A673 (cell line): ENCODE data around the gene NR1D1. TPM values are rescaled to one million over a fixed set of nuclear protein-coding genes. Genes with fewer than 3 reads are reported as not detected.

Experiments used
- BruUV-seq: library from RNA; stranded (reverse); fragments of 400-500 nt; replicated peaks from 2 replicates; lab custom pipeline; 2021; lab: Mats Ljungman, UMichigan
- CTCF ChIA-PET: fragments of 300-600 bp; sonication (Branson Sonifier 250); formaldehyde crosslinking; loops from one replicate; lab custom pipeline; 2022; ENCODE audit warnings: antibody characterized with exemption; lab: Charles Lee
- POLR2A ChIA-PET: fragments of 300-600 bp; sonication (Branson Sonifier 250); formaldehyde crosslinking; loops from one replicate; lab custom pipeline; 2022; ENCODE audit warnings: antibody characterized with exemption; ENCODE audit not compliant: low non-redundant PET; lab: Charles Lee
- DNase-seq: peaks from one replicate; pipeline ENCODE4 v3.0.0-alpha.2; 2015; ENCODE audit warnings: low spot score
- H3K27ac ChIP-seq: fragments of 200-600 bp; sonication (generic); 2 replicates; pipeline ENCODE4 v1.5.1; 2016; ENCODE audit warnings: mixed run types, low read depth, mild to moderate bottlenecking, mixed read lengths, antibody characterized with exemption, low read length; ENCODE audit not compliant: poor library complexity, severe bottlenecking
- H3K27me3 ChIP-seq: fragments of 200-600 bp; sonication (generic); replicated peaks from 2 replicates; pipeline ENCODE4 v1.6.1; 2017; ENCODE audit warnings: mixed run types, low read depth, mild to moderate bottlenecking, mixed read lengths, antibody characterized with exemption, low read length; ENCODE audit not compliant: insufficient read depth, poor library complexity
- H3K36me3 ChIP-seq: fragments of 200-600 bp; sonication (generic); 2 replicates; pipeline ENCODE4 v1.6.1; 2016; ENCODE audit warnings: mixed run types, mild to moderate bottlenecking, mixed read lengths, antibody characterized with exemption, low read length; ENCODE audit not compliant: insufficient read depth, poor library complexity, severe bottlenecking
- H3K4me1 ChIP-seq: fragments of 200-600 bp; sonication (generic); 2 replicates; pipeline ENCODE4 v1.6.1; 2017; ENCODE audit warnings: mixed run types, mild to moderate bottlenecking, mixed read lengths, antibody characterized with exemption, low read length; ENCODE audit not compliant: insufficient read depth, poor library complexity, severe bottlenecking
- H3K4me3 ChIP-seq: fragments of 200-600 bp; sonication (generic); 2 replicates; pipeline ENCODE4 v1.5.1; 2016; ENCODE audit warnings: low read depth, mixed run types, mild to moderate bottlenecking, mixed read lengths, low read length; ENCODE audit not compliant: poor library complexity, severe bottlenecking
- H3K9me3 ChIP-seq: fragments of 200-600 bp; sonication (generic); 2 replicates; pipeline ENCODE4 v1.6.1; 2016; ENCODE audit warnings: mixed run types, low read depth, mild to moderate bottlenecking, mixed read lengths, antibody characterized with exemption, low read length; ENCODE audit not compliant: poor library complexity, severe bottlenecking
- EZH2 ChIP-seq: fragments of 200-600 bp; sonication (generic); IDR thresholded peaks from 2 replicates; pipeline ENCODE4 v1.6.1; 2017; ENCODE audit warnings: borderline replicate concordance, low read depth, mild to moderate bottlenecking, mixed read lengths, antibody characterized with exemption, low read length; ENCODE audit not compliant: poor library complexity, severe bottlenecking
- intact Hi-C: fragments of 100-400 bp; cut with micrococcal nuclease; formaldehyde crosslinking; loops from one replicate; pipeline ENCODE4 v1.10.0; 2022; ENCODE audit not compliant: unreplicated experiment
- total RNA-seq: library from RNA; stranded (reverse); gene quantifications from 2 replicates; pipeline ENCODE4 v1.2.3, GENCODE V29; 2021
- TF ChIP-seq, protein P1 (sequence below): fragments of 300-800, 200-600 bp; sonication (generic); conservative IDR thresholded peaks from 2 replicates; pipeline ENCODE4 v1.5.1; 2017; ENCODE audit warnings: low read depth, mild to moderate bottlenecking, antibody characterized with exemption, low read length, moderate library complexity, mixed read lengths

Gene NR1D1
- total RNA-seq, 1 experiment from 2014 or later, result 2.6 TPM

DNA sequence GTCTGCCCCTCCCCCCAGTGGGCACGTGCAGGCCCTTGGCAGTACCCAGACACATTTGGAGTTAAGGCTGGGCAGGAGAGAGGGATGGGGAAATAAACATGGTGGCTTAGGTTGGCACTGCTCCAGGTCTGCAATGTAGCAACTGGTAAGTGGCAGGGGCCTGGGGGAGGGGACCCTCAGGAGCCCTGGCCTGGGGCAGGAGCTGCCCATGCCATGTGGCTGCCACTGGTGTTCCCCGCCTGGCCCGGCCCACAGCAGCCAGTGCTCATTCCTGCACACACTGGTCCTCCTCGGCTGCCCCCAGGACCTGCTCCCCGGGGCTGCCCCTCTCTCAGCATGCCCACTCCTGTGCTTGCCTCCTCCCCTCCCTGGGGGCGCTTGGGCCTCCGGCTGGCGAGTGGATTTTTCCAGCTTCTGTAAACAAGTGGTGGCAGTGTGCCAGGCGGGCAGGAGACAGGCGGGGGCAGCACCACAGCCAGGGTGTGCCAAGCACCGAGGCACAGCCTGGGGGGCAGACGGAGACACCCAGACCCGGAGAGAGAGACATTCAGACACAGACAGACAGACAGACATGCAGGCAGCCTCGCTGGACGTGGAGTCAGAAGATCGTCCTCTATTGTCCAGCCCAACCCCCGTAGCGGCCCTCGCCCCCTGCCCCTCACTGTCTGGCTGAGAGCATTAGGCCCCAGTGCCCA lies 28.2 kb downstream of the NR1D1 start:
- intact Hi-C loops, result no loop called here
- peak; percentile 61 for DNase-seq
- no peaks in the 10 kb centered on the region for H3K27me3 ChIP-seq
- no TSS peak for BruUV-seq
- H3K4me1 ChIP-seq, result peaks cover 52% of the 10 kb centered on the region
- TF ChIP-seq, protein P1, sequence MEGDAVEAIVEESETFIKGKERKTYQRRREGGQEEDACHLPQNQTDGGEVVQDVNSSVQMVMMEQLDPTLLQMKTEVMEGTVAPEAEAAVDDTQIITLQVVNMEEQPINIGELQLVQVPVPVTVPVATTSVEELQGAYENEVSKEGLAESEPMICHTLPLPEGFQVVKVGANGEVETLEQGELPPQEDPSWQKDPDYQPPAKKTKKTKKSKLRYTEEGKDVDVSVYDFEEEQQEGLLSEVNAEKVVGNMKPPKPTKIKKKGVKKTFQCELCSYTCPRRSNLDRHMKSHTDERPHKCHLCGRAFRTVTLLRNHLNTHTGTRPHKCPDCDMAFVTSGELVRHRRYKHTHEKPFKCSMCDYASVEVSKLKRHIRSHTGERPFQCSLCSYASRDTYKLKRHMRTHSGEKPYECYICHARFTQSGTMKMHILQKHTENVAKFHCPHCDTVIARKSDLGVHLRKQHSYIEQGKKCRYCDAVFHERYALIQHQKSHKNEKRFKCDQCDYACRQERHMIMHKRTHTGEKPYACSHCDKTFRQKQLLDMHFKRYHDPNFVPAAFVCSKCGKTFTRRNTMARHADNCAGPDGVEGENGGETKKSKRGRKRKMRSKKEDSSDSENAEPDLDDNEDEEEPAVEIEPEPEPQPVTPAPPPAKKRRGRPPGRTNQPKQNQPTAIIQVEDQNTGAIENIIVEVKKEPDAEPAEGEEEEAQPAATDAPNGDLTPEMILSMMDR, result no peak
- TF ChIP-seq EZH2, result no peak
- no peaks in the 10 kb centered on the region for H3K36me3 ChIP-seq
- H3K27ac ChIP-seq, result peak overlapping the region; percentile 54
- no peaks in the 10 kb centered on the region for H3K9me3 ChIP-seq
- POLR2A ChIA-PET, result no interaction called here
- no peak overlapping the region for H3K4me3 ChIP-seq
- CTCF ChIA-PET, result no interaction called here

DNA sequence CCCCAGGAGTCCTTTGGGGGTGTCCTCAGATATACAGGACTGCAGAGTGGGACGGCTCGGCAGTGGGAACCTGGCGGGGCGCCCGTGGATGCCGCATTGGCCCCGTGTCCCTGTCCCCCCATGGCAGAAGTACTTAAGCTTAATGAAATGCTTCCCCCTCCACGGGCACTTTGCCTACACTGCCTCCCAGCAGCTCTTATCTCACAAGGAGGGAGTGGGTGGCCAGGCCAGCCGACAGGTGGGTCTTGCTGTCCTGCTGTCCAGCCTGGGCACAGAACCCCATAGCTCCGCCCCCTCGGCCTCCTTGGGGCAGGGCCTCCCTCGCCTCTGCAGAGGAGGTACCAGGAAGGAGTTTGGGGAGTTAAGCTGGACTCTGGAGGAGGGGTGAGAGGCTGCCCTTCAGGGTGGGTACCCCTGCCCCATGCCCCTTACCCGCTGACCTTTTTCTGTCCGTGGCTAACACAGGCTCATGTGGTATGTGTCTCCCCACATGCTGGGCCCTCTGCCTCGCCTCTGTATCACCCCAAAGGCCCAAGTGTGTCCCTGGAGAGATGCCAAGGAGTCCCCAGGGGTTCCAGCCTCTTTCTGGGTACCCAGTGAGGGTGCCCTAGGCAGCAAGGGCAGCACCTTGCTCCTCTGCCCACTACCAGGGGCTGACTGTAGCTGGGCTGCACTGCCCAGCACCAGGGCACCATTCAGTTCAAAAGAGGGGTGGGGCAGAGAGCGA lies 28.9 kb downstream of the NR1D1 start:
- CTCF ChIA-PET, result no interaction called here

DNA sequence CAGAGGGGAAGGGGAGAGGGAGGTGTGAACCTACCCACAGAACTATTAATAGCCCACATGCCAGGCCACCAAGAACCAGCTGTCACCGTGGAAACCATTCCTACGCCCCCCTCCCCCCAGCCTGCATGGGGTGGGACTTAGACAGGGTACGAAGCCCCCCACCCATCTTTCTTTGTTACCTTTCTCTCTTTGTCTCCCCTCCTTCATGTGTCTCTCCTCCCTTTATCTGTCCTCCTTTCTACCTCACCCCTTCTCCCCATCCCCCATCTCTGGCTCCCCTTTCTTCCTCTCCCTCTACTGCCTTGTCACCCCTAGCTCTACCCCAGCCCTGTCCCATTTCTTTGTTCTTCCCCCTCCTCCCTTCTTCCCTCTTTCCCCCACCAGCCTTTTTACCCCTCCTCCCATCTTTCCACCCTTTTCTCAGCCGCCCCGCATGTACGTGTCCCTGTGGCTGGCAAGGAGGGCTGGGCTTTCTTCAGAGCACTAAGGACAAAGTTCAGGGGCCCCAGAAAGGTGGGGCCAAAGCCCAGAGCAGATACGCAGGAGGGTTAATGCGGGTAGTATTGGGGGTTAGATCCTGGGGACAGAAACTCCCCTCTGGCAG lies 29.6 kb downstream of the NR1D1 start:
- H3K4me3 ChIP-seq, result no peak overlapping the region
- POLR2A ChIA-PET, result no interaction called here
- H3K9me3 ChIP-seq, result no peaks in the 10 kb centered on the region
- no peak for TF ChIP-seq EZH2
- TF ChIP-seq, protein P1, result no peak
- BruUV-seq, result no TSS peak
- H3K36me3 ChIP-seq, result no peaks in the 10 kb centered on the region
- intact Hi-C loops, result no loop called here
- DNase-seq, result no peak
- H3K27me3 ChIP-seq, result no peaks in the 10 kb centered on the region
- peaks cover 52% of the 10 kb centered on the region for H3K4me1 ChIP-seq
- CTCF ChIA-PET, result interaction anchor here (0.6 kb wide), 1 partner anchor 41 kb away, joined by 3 read pairs; no protein-coding TSS in a partner anchor
- H3K27ac ChIP-seq, result no peak overlapping the region

More for the DNA sequence above, 28.9 kb downstream of the NR1D1 start:
- no peaks in the 10 kb centered on the region for H3K27me3 ChIP-seq
- intact Hi-C loops, result no loop called here
- H3K4me3 ChIP-seq, result no peak overlapping the region
- no peak for DNase-seq
- peak overlapping the region; percentile 54 for H3K27ac ChIP-seq
- TF ChIP-seq, protein P1, result no peak
- no peak for TF ChIP-seq EZH2
- POLR2A ChIA-PET, result no interaction called here
- H3K9me3 ChIP-seq, result no peaks in the 10 kb centered on the region
- no peaks in the 10 kb centered on the region for H3K36me3 ChIP-seq
- BruUV-seq, result no TSS peak
- peaks cover 52% of the 10 kb centered on the region for H3K4me1 ChIP-seq
